Fibroblast of gingiva (primary cell): ENCODE results near the gene CCDC127.
"Not testable (repeated sequence)": the region's sequence is repeated elsewhere in the genome, so short reads cannot be mapped to it uniquely, and the experiment has no call there.

ENCODE experiments used
- DNase-seq: peaks from one replicate; pipeline ENCODE4 v3.0.0-alpha.2; 2011; ENCODE audit warnings: low read depth

Gene CCDC127

DNA sequence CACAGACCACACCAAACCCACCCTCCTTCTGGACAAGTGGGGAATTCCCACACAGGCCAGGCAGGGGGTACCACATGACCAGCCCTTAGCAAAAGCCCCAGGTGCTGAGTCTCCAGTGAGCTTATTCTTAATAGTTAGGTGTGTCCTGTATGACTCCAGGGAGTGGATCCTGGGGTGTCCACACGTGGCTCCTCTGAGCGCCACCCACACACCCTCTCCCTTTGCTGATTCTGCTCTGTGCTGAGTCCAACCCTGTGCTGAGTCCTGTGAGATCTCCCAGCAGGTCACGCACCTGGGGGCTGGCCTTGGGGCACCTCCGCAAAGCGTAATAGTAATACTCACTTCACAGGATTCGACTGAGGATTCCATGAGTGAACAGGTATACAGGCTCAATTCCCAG, 14.0 kb downstream of the CCDC127 start:
- DNase-seq, result no peak

DNA sequence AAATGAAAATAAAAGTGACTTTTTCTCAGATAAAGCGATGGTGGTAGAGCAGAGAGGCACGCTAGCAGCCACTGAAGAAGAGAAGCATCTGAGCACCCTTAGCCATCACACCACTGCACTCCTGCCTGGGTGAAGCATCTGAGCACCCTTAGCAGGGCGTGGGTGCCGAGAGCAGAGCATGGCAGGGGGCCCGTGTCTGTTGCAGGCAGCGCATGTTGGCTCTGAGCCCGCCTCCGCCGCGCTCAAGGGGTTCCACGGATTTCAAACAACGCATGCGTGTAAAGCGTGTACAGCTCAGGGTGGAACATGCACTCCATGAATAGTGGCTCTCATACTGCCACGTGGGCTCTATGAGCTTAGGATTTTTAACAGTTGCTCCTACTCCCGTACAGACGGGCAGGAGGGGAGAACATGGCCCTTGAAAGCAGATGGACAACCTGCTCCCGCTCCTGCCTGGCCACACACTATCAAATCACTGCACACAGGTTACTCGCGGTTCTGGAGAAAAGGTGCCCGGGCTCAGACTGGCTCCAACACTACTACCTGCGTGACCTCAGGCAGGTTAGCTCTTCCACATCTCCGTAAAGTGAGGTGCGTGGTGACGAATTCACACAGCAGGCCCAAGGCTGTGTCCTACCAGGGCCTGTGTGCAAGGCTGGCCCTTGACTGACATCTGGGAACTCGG, 14.6 kb downstream of the CCDC127 start:
- DNase-seq, result no peak

DNA sequence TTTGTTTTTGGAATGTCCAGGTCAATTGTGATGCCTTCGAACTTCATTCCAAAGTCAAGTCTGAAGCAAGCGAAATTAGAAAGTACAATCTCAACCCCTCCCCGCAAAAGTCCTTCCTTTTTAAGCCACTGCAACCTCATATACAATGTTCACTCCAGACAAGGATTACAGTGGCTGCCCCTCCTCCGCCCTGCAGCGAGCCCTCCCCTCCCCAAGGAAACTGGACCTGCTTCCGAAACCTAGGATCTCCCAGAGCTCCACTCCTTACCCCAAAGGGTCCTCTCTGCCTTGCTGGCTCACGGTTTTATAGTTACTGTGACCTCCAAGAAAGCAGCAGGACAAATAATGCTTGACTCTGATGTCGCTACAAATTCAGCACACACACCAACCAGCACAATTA, 16.3 kb downstream of the CCDC127 start:
- no peak for DNase-seq

DNA sequence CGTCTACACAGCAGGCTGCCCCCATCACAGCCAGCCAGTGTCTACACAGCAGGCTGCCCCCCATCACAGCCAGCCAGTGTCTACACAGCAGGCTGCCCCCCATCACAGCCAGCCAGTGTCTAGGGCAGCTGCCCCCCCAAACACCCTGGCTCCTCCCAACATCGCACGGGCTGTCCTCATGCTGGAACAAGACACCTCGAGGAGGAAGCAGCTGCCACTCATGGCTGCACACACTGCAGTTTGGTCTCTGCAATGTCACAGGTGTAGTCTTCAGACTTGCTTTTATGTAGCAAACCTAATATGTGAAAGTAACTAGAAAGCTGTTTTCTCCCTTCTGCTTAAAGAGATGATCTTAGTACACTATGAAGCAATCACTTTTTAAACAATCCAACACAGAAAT, 17.0 kb downstream of the CCDC127 start:
- DNase-seq, result no peak

DNA sequence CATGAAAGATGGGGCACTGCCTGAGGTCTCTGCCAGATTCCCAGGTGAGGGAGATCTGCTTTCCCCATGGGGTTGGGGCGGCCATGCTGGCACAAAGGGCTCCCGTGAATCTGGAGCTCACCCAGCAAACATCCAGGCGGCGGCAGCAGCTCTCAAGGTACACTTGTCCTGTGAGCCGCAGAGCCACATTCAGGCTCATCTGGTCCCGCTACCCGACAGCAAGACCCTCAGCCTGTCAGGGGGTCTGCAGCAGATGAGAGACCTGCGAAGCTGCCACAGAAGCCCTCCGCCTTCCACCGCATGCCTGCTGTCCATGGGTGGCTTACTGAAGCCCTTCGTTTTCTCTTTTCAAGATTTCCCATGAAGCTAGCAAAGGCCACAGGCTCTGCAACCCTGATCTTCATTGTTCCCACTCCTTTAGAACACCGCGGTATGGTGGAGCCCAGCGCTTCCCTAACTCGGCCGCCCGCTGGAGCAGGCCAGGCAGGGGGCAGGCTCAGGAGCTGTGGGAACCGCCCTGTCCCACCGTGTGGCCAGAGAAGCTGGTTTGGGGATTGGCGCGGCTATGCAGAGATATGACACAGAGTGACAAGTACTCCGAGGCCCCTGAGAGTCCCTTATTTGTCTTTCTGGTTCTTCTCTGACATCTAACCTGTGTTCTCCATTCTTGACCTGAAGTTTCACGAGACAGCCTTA, 17.9 kb downstream of the CCDC127 start:
- DNase-seq, result no peak

DNA sequence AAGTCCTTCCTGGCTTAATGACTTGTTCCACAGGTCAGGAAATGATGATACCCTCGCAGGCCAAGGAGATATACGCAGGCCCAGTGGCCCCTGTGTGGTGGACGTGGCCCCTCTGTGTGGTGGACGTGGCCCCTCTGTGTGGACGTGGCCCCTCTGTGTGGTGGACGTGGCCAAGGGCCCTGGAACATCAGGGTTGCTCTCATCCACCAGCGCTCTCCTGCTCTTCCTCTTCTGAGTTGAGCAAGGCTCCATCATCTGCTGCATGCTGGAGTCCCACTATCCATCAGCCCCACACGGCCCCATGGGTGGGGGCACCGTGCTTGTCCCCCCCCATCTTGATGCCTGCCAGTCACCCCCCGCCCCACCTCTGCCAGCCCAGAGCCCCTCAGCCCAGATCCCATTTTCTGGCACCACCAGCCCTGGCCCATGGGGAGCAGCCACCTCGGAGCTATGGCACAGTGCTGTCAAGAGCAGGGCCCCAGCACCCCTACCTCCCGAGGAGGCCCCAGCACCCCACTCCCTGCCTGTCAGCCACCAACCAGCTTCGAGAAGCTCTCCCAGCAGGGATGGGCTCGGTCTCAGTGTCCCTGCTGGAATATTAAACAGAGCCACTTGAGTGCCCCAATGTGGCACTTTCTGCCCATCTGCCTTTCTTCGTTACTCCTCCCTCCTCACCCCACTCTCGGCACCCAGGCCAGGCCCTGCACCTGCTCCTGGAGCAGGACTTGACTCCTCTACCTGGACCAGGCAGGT, 18.6 kb downstream of the CCDC127 start:
- DNase-seq, result no peak

DNA sequence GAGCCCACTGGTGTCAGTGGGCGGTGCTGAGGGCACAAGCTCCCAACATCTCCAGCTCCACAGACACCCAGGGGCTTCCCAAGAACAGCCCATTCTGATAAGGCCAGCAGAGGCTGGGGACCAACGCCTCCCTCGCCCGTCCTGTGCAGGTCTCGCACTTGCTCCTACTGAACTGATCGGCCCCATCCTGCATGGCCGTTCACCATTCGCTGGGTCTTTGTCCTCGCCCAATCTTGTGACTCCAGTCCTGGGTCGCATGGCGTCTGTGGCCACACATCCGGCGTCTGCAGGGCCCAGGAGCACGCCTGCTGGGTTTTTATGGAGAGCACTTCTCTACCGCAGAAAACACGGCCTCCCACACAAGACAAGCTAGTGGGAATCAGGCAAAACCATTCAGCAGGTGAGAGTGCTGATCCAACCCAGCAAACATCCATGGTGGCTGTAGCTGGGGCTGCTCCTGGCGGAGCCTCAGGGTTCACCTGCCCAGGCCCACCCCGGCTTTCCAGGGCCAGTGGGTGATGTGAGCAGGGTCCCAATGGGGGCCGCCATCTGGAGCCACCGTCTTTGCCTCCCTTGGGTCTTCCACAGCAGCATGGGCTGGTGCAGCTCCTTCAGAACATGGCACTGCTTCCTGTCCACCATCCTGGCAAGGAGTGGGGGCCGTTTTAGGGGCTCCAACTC, 19.3 kb downstream of the CCDC127 start:
- no peak for DNase-seq

DNA sequence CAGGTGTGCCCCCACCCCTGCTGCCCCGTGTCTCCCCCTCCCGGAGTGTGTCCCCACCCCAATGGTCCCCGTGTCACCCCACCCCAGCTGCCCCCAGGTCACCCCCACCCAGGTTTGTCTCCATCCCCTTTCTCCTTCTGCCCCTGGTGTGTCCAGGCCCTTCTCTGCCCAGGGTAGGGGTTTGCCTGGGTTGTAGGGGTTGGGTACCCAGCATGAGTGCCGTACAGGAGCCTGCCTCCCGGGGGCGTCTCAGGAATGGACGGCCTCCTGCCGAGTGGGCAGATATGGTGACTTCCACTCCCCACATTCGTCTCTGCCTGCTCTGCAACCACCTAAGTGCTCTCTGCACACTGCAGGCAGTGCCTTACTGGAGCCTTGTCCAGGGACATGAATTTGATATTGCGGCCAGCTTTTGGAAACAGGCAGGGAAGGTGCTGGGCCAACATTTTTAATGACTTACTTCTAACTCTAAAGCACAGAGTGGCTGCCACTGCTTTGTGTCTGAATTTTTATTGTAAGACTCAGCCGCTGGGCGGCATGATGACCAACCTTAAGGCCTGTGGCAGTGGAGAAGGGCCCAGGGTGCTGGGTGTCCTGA, 20.0 kb downstream of the CCDC127 start:
- DNase-seq, result no peak

DNA sequence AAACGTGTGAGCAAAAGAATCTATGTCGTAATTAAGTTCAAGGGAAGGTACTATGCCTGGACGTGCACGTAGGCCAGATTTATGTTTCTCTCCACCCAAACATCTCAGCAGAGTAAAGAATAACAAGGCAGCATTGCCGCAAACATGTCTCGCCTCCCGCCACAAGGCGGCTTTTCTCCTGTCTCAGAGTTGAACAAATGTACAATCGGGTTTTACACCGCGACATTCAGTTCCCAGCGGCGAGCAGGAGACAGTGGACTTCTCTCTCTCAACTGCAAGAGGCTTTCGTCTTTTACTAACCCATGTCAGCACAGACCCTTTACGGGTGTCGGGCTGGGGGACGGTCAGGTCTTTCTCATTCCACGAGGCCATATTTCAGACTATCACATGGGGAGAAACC, 20.9 kb downstream of the CCDC127 start:
- not testable (repeated sequence) for DNase-seq

DNA sequence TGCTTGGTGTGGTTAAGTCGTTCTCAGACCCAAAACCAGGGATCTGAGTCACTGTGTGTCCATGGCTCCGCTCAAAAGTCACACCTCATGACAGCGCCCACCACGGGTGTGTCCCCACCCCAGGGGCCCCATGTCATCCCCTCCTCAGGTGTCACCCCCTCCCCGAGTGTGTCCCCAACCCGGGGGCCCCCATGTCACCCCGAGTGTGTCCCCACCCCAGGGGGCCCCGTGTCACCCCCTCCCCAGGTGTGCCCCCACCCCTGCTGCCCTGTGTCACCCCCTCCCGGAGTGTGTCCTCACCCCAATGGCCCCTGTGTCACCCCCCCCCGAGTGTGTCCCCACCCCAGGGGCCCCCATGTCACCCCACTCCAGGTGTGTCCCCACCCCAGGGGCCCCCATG, 21.6 kb downstream of the CCDC127 start:
- DNase-seq, result no peak

DNA sequence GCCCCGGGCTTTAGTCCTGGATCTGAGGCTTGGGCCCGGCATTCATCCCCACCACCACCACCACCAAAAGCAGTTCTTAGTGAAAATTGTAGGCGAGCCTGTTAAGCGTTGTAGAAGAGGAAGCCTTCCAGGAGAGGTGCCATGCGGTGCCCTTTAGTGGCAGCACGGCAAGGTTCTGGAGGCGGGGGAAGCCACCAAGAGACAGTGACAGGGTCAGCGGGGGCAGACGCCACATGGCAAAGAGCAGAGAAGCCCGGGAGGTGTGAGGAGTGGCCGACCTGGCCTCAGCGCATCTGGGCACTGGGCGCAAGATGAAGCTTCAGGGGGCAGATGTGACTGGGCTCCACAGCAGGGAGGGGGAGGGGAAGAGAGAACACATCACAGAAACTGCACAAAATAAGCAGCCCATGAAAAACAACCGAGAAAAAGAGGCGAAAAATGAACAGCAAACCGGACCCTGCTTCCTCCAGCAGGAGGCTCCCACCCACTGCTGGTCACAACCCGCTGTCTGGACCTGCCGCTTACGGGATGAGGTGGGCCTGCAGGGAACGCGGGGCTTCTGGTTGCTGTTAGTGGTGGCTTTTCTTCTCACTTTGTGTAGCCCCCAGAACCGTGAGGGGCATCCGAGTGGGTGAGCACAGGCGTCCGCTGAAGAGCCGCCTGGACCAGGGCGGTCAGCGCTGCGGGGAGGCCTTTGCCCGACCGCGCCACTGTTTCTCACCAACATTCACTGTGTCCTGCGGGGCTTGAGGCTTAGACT, 22.4 kb downstream of the CCDC127 start:
- no peak for DNase-seq

DNA sequence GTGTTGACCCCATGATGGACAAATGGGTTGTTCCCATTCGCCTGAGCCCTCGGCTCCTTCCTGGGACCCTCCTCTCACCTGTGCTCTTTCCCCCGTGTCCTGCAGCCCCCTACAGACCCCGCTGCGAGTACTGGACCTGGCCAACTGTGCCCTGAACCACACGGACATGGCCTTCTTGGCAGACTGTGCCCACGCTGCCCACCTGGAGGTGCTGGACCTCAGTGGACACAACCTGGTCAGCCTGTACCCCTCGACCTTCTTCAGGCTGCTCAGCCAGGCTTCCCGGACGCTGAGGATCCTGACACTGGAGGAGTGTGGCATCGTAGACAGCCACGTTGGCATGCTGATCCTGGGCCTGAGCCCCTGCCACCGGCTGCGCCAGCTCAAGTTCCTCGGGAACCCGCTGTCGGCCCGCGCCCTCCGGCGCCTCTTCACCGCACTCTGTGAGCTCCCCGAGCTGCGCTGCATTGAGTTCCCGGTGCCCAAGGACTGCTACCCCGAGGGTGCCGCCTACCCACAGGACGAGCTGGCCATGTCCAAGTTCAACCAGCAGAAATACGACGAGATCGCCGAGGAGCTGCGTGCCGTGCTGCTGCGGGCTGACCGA, 23.2 kb downstream of the CCDC127 start:
- no peak for DNase-seq

DNA sequence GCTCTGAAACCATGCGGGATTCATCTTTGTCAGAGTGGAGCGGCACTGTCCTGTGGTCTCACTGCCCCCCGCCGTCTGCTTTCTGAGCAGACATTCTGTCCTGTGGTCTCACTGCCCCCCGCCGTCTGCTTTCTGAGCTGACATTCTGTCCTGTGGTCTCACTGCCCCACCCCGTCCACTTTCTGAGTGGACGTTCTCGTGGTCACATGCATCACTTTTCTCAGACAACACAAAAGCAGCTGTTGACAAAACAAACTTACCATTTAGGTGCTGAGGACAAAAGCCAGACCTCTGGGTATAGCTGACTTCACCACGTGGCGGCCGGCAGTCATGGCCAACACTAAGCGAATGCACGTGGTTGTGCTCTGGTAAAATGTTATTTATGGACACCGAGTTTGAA, 23.9 kb downstream of the CCDC127 start:
- no peak for DNase-seq

DNA sequence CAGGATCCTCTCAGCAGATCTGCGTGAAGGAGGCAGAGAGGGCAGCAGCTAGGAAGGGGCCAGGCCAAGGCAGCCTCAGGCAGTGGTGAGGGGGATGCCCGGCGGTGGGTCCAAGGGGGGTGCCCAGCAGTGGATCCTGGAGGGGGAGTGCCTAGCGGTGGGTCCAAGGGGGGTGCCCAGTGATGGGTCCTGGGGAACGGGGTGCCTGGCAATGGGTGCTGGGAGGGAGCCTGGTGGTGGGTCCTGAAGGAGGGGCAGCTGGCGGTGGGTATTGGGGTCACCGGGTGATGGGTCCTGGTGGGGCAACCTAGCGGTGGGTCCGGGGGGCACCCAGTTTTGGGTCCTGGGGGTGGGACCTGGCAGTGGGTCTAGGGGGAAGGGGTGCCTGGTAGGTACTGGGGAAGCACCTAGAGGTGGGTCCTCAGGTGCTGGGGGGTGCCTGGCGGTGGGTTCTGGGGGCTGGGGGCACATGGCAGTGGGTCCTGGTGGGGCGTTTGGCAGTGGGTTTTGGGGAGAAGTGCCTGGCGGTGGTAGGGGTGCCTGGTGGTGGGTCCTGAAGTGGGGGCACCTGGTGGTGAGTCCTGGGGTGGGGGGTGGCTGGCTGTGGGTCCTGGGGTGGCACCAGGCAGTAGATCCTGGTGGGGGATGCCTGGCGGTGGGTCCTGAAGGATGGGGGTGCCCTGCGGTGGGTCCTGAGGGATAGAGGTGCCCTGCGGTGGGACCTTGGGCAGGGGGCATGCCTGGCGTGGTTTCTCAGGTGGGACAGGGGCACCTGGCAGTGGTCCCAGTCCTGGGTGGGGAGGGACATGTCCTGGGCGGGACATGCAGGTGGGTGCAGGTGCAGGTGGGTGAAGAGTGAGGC, 24.8 kb downstream of the CCDC127 start:
- DNase-seq, result no peak

DNA sequence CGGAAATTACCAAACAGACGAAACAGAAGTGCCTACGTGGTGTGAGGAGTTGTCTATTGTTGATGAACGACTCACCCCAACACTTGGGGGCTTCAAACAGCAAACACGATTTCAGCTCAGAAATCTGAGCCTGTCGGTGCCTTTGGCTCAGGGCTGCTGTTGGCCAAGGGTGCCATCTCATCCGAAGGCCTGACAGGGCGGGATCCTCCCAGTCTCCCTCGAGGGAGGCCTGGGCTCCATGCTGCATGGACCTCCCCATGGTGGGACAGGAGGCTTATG, 25.3 kb downstream of the CCDC127 start:
- DNase-seq, result no peak

DNA sequence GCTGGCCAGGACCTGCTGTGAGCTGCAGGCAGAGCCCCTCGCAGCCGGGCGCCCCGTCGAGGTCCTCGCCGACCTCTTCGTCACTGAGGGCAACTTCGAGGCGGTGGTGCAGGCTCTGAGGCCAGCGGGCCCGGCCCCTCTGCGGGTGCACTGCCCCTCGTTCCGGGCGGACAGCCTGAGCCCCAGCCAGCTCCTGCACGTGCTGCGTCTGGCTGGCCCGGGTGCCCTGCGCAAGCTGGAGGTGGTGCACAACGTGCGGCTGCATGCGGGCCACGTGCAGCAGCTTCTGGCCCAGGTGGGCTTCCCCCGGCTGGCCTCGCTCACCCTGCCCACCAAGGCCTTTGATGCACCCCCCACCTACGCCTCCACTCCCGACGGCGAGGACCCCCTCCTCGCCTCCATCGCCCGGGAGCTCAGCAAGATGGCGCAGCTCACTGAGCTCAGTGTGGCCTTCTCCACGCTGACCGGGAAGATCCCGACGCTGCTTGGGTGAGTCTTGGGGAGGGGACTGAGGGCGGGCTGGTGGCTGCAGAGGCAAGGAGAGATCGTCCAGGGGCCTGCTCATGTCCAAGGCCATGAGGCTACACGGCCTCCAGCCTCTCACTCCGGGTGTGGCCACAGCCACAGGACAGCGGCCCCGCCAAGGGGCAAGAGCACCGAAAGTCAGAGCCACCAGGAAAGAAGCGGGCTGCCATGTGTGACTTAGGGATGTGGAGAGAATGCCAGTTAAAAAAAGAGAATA, 25.8 kb downstream of the CCDC127 start:
- no peak for DNase-seq

DNA sequence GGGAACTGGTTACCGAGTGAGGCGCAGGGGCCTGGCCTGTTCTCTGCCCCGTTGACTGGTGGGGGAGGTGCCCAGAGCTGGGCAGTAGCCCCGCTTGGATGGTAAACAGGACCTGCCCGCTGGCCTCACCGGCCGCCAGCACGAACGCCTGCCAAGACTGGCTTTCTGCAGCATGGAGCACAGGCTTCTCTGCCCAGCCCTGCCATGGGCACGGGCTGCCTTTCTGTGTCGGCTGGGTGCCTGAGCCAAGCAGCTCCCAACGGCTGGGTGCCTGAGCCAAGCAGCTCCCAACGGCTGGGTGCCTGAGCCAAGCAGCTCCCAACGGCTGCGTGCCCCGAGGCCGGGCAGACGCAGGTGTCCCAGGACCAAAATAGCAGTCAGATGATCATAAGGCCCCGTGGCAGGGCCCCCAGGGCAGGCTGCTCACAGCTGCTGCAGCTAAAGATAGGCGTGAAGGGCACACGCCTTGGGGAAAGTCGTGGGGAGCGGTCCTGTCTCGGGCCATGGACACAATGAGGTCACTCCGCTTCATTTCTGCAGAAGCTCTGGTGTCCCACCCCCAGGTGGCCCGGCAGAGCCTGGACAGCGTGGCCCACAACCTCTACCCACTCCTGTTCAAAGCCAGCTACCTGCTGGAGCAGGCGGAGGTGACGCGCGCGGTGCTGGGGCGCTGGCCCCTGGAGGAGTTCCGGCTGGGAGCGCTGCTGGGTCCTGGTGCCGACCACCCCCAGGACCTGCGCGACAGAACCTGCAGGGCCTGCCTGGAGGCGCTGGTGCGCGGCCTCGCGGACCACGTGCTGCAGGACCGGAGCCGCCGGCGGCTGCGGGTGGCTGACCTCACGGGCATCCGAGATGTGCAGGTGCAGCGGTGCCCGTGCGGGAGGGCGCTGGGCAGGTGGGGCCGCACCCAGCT, 26.7 kb downstream of the CCDC127 start, which contains the start of gene LRRC14B:
Gene LRRC14B, plus strand, starts transcription at position 460 of the 913 bp plus-strand sequence. Its CDS starts 44 bp downstream, at position 504.
- no peak for DNase-seq

DNA sequence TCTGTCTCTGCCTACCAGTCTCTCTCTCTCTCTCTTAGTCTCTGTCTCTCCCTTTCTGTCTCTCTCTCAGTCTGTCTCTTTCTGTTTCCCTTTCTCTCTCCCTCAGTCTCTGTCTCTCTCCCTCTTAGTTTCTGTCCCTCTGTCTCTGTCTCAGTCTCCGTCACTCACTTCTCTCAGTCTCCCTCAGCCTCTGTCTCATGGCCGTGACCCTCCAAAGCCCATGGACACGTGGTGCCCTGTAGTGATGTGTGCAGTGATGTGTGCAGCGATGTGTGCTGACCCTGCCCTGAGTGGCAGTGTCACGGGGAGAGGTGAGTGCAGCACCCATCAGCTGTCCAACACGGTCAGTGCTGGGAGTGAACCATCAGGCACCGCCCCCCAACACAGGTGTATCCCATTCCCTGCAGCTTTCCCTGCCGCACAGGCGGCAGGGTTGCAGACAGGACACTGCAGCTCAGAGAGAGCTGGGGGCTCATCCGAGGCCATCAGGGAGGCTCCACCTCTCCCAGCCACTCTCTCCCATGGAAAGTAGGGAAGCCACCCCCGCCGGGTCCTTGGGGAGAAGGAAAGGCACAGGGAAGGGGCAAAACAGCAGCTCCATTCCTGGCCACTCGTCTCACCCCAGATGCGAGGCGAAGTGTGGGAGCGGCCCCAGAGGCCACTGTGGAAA, 27.5 kb downstream of the CCDC127 start:
- DNase-seq, result no peak
